Measurements from ENCODE around the gene TTC6. TPM values are rescaled to one million over a fixed set of nuclear protein-coding genes. Genes with fewer than 3 reads are reported as not detected.

The TTC6 gene
- total RNA-seq, 1 donor from 2014 or later: not detected

DNA sequence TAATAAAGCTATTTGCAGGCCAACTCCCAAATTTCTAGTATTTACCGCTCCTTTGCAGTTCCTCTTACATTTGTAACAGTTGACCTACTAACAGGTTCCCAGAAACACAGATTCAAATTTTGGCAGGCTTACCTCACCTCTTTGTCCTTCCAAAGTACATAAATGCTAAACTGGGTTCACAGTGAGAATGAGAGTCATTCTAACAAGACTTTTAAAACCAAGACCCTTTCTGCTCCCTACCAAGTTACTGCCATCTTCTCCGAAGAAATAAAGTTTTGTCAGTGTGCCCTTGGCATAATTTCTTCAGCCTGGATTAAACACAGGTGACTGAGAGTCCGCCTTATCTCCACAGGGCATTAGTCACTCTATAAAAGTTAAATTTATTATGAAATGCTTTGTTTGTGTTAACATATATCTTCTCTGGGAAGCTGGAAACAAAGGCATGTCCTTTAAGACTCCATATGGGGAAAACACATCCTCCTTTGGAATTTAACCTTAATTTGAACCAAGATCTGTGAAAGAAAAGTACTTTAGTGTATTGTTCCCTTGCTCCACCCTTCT, 28.5 kb upstream of the TTC6 start:
- Mint-ChIP-seq H3K4me3 (ENCODE audit: unreplicated experiment) (no peak overlapping the region), H3K27ac (ENCODE audit: unreplicated experiment) (no peak overlapping the region), H3K4me1 (ENCODE audit: unreplicated experiment) (no peaks in the 10 kb centered on the region), H3K36me3 (ENCODE audit: unreplicated experiment) (no peaks in the 10 kb centered on the region), H3K27me3 (ENCODE audit: unreplicated experiment) (peaks cover 25% of the 10 kb centered on the region), H3K9me3 (ENCODE audit: unreplicated experiment) (no peaks in the 10 kb centered on the region)
- no peak for DNase-seq (ENCODE audit: extremely low spot score, unreplicated experiment)
- TF ChIP-seq, protein P1, sequence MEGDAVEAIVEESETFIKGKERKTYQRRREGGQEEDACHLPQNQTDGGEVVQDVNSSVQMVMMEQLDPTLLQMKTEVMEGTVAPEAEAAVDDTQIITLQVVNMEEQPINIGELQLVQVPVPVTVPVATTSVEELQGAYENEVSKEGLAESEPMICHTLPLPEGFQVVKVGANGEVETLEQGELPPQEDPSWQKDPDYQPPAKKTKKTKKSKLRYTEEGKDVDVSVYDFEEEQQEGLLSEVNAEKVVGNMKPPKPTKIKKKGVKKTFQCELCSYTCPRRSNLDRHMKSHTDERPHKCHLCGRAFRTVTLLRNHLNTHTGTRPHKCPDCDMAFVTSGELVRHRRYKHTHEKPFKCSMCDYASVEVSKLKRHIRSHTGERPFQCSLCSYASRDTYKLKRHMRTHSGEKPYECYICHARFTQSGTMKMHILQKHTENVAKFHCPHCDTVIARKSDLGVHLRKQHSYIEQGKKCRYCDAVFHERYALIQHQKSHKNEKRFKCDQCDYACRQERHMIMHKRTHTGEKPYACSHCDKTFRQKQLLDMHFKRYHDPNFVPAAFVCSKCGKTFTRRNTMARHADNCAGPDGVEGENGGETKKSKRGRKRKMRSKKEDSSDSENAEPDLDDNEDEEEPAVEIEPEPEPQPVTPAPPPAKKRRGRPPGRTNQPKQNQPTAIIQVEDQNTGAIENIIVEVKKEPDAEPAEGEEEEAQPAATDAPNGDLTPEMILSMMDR (IDR thresholded peaks at IDR 0.05): no peak

DNA sequence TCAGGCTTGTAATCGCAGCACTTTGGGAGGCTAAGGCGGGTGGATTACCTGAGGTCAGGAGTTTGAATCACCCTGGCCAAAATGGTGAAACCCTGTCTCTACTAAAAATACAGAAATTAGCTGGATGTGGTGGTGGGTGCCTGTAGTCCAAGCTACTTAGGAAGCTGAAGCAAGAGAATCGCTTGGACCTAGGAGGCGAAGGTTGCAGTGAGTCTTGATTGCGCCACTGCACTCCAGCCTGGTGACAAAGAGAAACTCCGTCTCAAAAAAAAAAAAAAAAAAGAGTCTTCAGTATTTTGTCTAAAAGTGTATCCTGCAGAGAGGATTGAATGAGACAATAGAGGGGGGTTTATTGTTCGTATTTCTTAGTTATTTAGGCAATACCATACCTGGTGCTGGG, 25.7 kb upstream of the TTC6 start:
- H3K9me3 Mint-ChIP-seq (ENCODE audit: unreplicated experiment): peaks cover 4% of the 10 kb centered on the region
- H3K4me3 Mint-ChIP-seq (ENCODE audit: unreplicated experiment): no peak overlapping the region
- no peak overlapping the region for H3K27ac Mint-ChIP-seq (ENCODE audit: unreplicated experiment)
- H3K27me3 Mint-ChIP-seq (ENCODE audit: unreplicated experiment): peaks cover 27% of the 10 kb centered on the region
- TF ChIP-seq, protein P1 (IDR thresholded peaks at IDR 0.05): no peak
- peaks cover 13% of the 10 kb centered on the region for H3K4me1 Mint-ChIP-seq (ENCODE audit: unreplicated experiment)
- H3K36me3 Mint-ChIP-seq (ENCODE audit: unreplicated experiment): no peaks in the 10 kb centered on the region
- DNase-seq (ENCODE audit: extremely low spot score, unreplicated experiment): no peak

DNA sequence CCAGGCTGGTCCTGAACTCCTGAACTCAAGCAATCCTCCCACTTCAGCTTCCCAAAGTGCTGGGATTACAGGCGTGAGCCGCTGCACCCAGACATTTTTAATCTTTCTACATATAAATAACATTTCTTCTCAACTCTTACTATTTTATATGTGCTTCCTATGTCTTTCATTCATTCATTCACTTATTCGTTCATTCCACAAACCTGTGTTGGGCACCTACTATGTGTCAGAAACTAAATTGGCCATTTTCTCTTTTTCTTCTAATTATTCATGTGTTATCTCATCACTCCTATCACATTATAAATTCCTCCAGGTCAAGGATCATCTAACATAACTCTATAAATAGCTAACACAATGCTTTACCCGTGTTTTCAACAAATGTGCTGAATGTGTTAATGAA, 24.0 kb upstream of the TTC6 start:
- H3K27me3 Mint-ChIP-seq (ENCODE audit: unreplicated experiment): peaks cover 38% of the 10 kb centered on the region
- H3K36me3 Mint-ChIP-seq (ENCODE audit: unreplicated experiment): no peaks in the 10 kb centered on the region
- H3K27ac Mint-ChIP-seq (ENCODE audit: unreplicated experiment): no peak overlapping the region
- H3K9me3 Mint-ChIP-seq (ENCODE audit: unreplicated experiment): peaks cover 4% of the 10 kb centered on the region
- peaks cover 13% of the 10 kb centered on the region for H3K4me1 Mint-ChIP-seq (ENCODE audit: unreplicated experiment)
- no peak overlapping the region for H3K4me3 Mint-ChIP-seq (ENCODE audit: unreplicated experiment)
- TF ChIP-seq, protein P1 (IDR thresholded peaks at IDR 0.05): no peak
- no peak for DNase-seq (ENCODE audit: extremely low spot score, unreplicated experiment)

DNA sequence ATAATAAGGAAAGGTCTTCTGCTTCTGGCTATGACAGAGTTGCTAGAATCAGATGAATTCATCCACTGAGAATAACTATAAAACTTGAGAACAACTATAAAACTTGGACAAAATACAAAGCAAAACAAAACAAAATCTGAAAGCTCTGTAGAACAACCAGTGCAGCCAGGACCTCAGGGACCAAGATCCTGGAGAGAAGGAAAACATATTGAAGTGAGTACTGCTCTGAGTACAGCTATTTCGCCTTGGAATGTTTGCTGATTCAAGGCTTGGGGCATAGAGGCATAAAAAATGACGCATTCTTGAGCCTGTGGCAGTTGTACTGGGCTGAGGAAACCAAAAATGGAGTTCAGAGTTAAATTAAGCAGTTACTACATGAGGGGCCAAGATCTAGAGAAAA, 22.1 kb upstream of the TTC6 start:
- peaks cover 13% of the 10 kb centered on the region for H3K4me1 Mint-ChIP-seq (ENCODE audit: unreplicated experiment)
- no peak overlapping the region for H3K4me3 Mint-ChIP-seq (ENCODE audit: unreplicated experiment)
- H3K27ac Mint-ChIP-seq (ENCODE audit: unreplicated experiment): peak overlapping the region; percentile 14
- TF ChIP-seq, protein P1 (IDR thresholded peaks at IDR 0.05): no peak
- peaks cover 48% of the 10 kb centered on the region for H3K27me3 Mint-ChIP-seq (ENCODE audit: unreplicated experiment)
- H3K36me3 Mint-ChIP-seq (ENCODE audit: unreplicated experiment): no peaks in the 10 kb centered on the region
- no peak for DNase-seq (ENCODE audit: extremely low spot score, unreplicated experiment)
- peaks cover 4% of the 10 kb centered on the region for H3K9me3 Mint-ChIP-seq (ENCODE audit: unreplicated experiment)

DNA sequence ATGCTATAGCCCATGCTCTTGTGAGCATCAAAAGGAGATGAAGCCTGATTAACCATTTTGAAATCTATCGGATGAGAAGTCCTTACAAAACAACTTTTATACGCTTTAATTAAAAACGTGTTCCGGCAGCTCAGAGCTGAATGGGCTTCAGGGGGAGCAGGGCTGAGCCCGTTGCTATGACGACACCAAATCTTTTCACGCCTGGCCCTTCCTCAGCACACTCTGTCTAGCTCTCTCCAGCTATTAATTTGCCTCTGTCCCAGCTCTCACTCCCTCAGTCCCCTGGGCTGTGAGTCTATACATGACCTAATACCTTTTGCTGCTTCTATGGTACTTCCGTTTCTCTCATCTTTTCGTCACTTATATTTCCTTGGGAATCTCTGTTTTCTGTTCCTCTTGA, 16.2 kb upstream of the TTC6 start:
- Mint-ChIP-seq H3K27me3 (ENCODE audit: unreplicated experiment) (peaks cover 68% of the 10 kb centered on the region), H3K9me3 (ENCODE audit: unreplicated experiment) (peaks cover under 1% of the 10 kb centered on the region), H3K4me1 (ENCODE audit: unreplicated experiment) (peaks cover 2% of the 10 kb centered on the region), H3K27ac (ENCODE audit: unreplicated experiment) (no peak overlapping the region), H3K36me3 (ENCODE audit: unreplicated experiment) (no peaks in the 10 kb centered on the region), H3K4me3 (ENCODE audit: unreplicated experiment) (no peak overlapping the region)
- TF ChIP-seq, protein P1 (IDR thresholded peaks at IDR 0.05): no peak
- DNase-seq (ENCODE audit: extremely low spot score, unreplicated experiment): no peak
